EL (cell line): ENCODE results near the gene RNF121.

Source experiments
- DNase-seq: peaks from one replicate; pipeline ENCODE4 v3.0.0-alpha.2; 2016

Gene RNF121

DNA sequence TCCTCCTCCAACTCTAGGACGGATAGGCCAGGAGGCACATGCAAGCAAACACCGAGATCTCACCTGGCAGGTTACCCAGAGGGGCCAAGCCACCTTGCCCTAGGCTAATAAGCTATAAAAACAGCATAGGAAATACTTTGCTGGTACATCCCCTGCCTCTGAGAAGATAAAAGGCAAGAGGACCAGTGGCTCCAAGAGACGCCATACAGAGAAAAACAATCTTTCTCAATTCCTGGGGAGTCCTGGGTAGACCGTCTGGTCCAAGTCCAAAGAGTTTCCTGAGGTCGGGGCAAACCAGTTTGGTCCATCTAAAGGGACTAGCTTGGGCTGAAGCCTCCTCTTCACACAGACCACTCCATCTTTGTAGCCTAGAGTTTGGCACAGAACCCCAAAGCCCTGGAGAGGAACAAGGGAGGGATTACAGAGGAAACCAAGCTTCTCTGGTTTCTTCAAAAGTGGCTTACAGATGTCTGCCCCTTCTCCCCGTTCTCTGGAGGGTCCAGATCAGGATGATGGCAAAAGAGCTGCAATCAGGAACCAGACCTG lies 111.1 kb downstream of the RNF121 start:
- no peak for DNase-seq

- DNase-seq, result peak; percentile 92
Measured at GRCh38 chr11:72040491-72041363, 111.9 kb downstream of the RNF121 start.

GRCh38 chr11:72041364-72042063 lies 112.7 kb downstream of the RNF121 start:
- peak; percentile 68 for DNase-seq

- no peak for DNase-seq
Measured at GRCh38 chr11:72042064-72042745, 113.4 kb downstream of the RNF121 start.

DNA sequence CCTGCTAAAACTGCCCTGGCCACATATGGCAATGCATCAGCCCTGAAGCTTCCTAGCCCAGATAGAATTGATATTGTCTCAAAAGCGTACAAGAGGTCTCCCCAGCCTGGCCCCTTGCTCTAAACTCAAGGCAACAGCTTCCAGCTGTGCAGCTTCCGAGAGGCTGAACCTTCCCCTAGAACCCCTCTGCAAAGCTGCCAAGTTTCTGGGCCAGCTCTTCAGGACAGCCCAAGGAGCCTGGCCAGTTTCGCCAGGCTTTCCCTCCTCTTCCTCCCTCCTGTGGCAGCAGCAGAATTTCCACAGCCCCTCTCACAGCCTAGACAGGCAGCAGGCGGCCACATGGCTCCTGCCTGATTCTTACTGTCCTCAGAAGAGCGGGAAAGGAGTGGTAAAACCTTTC lies 117.0 kb downstream of the RNF121 start:
- no peak for DNase-seq
